HEK293 (cell line): ENCODE measurements around the gene TCF7L2.
A peak's percentile ranks its signal among the peaks of the same experiment; 100 is the strongest.

Source experiments
- CTCF ChIA-PET: fragments of 350-600 bp; formaldehyde crosslinking; extraction: SDS; loops from one replicate; lab custom pipeline; 2021; ENCODE audit warnings: antibody characterized with exemption; lab: Yijun Ruan, JAX
- POLR2A ChIA-PET: fragments of 300-600 bp; formaldehyde crosslinking; extraction: SDS; loops from one replicate; lab custom pipeline; 2020; ENCODE audit warnings: antibody characterized with exemption, inconsistent platforms; lab: Yijun Ruan, JAX
- H3K27ac ChIP-seq: fragments of 200-500 bp; sonication (Bioruptor generic); 2 replicates; pipeline ENCODE4 v1.5.1; 2014; ENCODE audit warnings: low read depth, low read length, control low read depth, inconsistent platforms; ENCODE audit errors: extremely low read depth
- H3K36me3 ChIP-seq, 2 experiments: fragments of 200-500 bp in 1 of 2; sonication (Bioruptor generic) in 1 of 2; 1 replicate in 1 of 2; 2 replicates in 1 of 2; pipeline ENCODE4 v1.5.1; 2014 to 2017; ENCODE audit warnings: inconsistent platforms in 2 of 2, low read length in 2 of 2; ENCODE audit not compliant: control insufficient read depth in 2 of 2, insufficient read depth in 1 of 2
- H3K4me1 ChIP-seq: fragments of 200-500 bp; sonication (Bioruptor generic); 2 replicates; pipeline ENCODE4 v1.5.1; 2014; ENCODE audit warnings: mild to moderate bottlenecking, low read length, inconsistent platforms; ENCODE audit not compliant: control insufficient read depth, insufficient read depth
- H3K4me3 ChIP-seq: 2 replicates; pipeline ENCODE4 v1.5.1; 2011; ENCODE audit warnings: low read depth, mild to moderate bottlenecking, control low read depth, low read length, moderate library complexity
- H3K9me3 ChIP-seq: fragments of 200-500 bp; sonication (Bioruptor generic); 2 replicates; pipeline ENCODE4 v1.5.1; 2014; ENCODE audit warnings: low read depth, low read length, inconsistent platforms; ENCODE audit not compliant: control insufficient read depth, insufficient read depth
- GLIS1 ChIP-seq: fragments of 450-650 bp; formaldehyde crosslinking; IDR thresholded peaks from 2 replicates; pipeline ENCODE4 v1.5.1; 2016; ENCODE audit warnings: missing biosample characterization, missing genetic modification characterization
- KLF1 ChIP-seq: fragments of 450-650 bp; formaldehyde crosslinking; IDR thresholded peaks from 2 replicates; pipeline ENCODE4 v1.5.1; 2016; ENCODE audit warnings: missing biosample characterization, missing genetic modification characterization
- PRDM1 ChIP-seq: fragments of 450-650 bp; formaldehyde crosslinking; IDR thresholded peaks from 2 replicates; pipeline ENCODE4; 2016; ENCODE audit warnings: missing biosample characterization, missing genetic modification characterization
- PRDM10 ChIP-seq: fragments of 450-650 bp; formaldehyde crosslinking; IDR thresholded peaks from 2 replicates; pipeline ENCODE4 v1.5.1; 2016; ENCODE audit warnings: missing biosample characterization, missing genetic modification characterization
- SP2 ChIP-seq: fragments of 450-650 bp; formaldehyde crosslinking; IDR thresholded peaks from 2 replicates; pipeline ENCODE4 v1.5.1; 2016; ENCODE audit warnings: missing biosample characterization, missing genetic modification characterization
- ZBTB10 ChIP-seq: fragments of 450-650 bp; formaldehyde crosslinking; IDR thresholded peaks from 2 replicates; pipeline ENCODE4 v1.5.1; 2016; ENCODE audit warnings: missing biosample characterization, missing genetic modification characterization
- ZBTB17 ChIP-seq: fragments of 450-650 bp; formaldehyde crosslinking; IDR thresholded peaks from 2 replicates; pipeline ENCODE4 v1.5.1; 2016; ENCODE audit warnings: missing biosample characterization, missing genetic modification characterization
- ZBTB26 ChIP-seq: fragments of 450-650 bp; formaldehyde crosslinking; optimal IDR thresholded peaks from 2 replicates; pipeline ENCODE3; 2016; ENCODE audit warnings: missing biosample characterization, mild to moderate bottlenecking, missing genetic modification characterization
- ZFP41 ChIP-seq: fragments of 450-650 bp; formaldehyde crosslinking; IDR thresholded peaks from 2 replicates; pipeline ENCODE4 v1.5.1; 2016; ENCODE audit warnings: missing biosample characterization, missing genetic modification characterization, borderline replicate concordance
- ZNF280D ChIP-seq: fragments of 450-650 bp; formaldehyde crosslinking; IDR thresholded peaks from 2 replicates; pipeline ENCODE4 v1.5.1; 2016; ENCODE audit warnings: missing biosample characterization, missing genetic modification characterization
- ZNF362 ChIP-seq: fragments of 450-650 bp; formaldehyde crosslinking; IDR thresholded peaks from 2 replicates; pipeline ENCODE4 v1.5.1; 2016; ENCODE audit warnings: missing biosample characterization, missing genetic modification characterization
- ZNF513 ChIP-seq: fragments of 450-650 bp; IDR thresholded peaks from 2 replicates; pipeline ENCODE4 v1.5.1; 2018; ENCODE audit warnings: missing biosample characterization, missing genetic modification characterization
- ZNF585B ChIP-seq: fragments of 450-650 bp; formaldehyde crosslinking; IDR thresholded peaks from 2 replicates; pipeline ENCODE4 v1.5.1; 2016; ENCODE audit warnings: missing biosample characterization, missing genetic modification characterization
- ZNF654 ChIP-seq: fragments of 450-650 bp; formaldehyde crosslinking; IDR thresholded peaks from 2 replicates; pipeline ENCODE4 v1.5.1; 2016; ENCODE audit warnings: low read depth, missing biosample characterization, missing genetic modification characterization
- ZSCAN18 ChIP-seq: fragments of 450-650 bp; formaldehyde crosslinking; IDR thresholded peaks from 2 replicates; pipeline ENCODE4 v1.5.1; 2016; ENCODE audit warnings: missing biosample characterization, missing genetic modification characterization

TCF7L2 gene

GRCh38 chr10:112963835-112964234 lies 13.8 kb downstream of the TCF7L2 start (continued):
- TF ChIP-seq KLF1 (tag by site-specific recombination) (no peak), ZNF280D (tag by site-specific recombination) (no peak), GLIS1 (tag by site-specific recombination) (no peak), PRDM10 (no peak), ZNF654 (tag by site-specific recombination) (no peak), ZBTB26 (no peak), ZFP41 (tag by site-specific recombination) (no peak), PRDM1 (tag by site-specific recombination) (peak; percentile 40; the same call in 1 of the 2 replicates), ZBTB10 (tag by site-specific recombination) (0 out of 2 replicates have a peak, but pooled peaks have one; percentile 18), ZNF362 (no peak), ZSCAN18 (tag by site-specific recombination) (no peak), ZBTB17 (tag by site-specific recombination) (peak; percentile 71)

GRCh38 chr10:112964482-112964881 lies 14.4 kb downstream of the TCF7L2 start:
- ChIA-PET POLR2A (no interaction called here), CTCF (interaction anchor here (1.1 kb wide), 1 partner anchor 89 kb away, joined by 3 read pairs; no protein-coding TSS in a partner anchor)
- Histone ChIP-seq H3K9me3 (no peaks in the 10 kb centered on the region), H3K36me3 (peaks cover 7 to 12% of the 10 kb centered on the region in 2 experiments; a peak in 2 of 3 replicates), H3K4me3 (no peak overlapping the region), H3K27ac (no peak overlapping the region)
- TF ChIP-seq ZSCAN18 (tag by site-specific recombination): no peak
- TF ChIP-seq ZNF513 (tag by site-specific recombination): peak; percentile 92
- TF ChIP-seq ZFP41 (tag by site-specific recombination): no peak
- no peak for TF ChIP-seq SP2 (tag by site-specific recombination)
- TF ChIP-seq ZNF585B (tag by site-specific recombination): no peak
- TF ChIP-seq, all 188 proteins: peak for 1
- peaks cover 47% of the 10 kb centered on the region for H3K4me1 ChIP-seq
